Ammon's horn (tissue), 1 donor: ENCODE measurements around the gene LRRC8E.
"Not testable (repeated sequence)": the region's sequence is repeated elsewhere in the genome, so short reads cannot be mapped to it uniquely, and the experiment has no call there.

Experiments
- DNase-seq: peaks from one replicate; pipeline ENCODE4 v3.0.0-alpha.2; 2016; ENCODE audit warnings: low spot score

The LRRC8E gene

DNA sequence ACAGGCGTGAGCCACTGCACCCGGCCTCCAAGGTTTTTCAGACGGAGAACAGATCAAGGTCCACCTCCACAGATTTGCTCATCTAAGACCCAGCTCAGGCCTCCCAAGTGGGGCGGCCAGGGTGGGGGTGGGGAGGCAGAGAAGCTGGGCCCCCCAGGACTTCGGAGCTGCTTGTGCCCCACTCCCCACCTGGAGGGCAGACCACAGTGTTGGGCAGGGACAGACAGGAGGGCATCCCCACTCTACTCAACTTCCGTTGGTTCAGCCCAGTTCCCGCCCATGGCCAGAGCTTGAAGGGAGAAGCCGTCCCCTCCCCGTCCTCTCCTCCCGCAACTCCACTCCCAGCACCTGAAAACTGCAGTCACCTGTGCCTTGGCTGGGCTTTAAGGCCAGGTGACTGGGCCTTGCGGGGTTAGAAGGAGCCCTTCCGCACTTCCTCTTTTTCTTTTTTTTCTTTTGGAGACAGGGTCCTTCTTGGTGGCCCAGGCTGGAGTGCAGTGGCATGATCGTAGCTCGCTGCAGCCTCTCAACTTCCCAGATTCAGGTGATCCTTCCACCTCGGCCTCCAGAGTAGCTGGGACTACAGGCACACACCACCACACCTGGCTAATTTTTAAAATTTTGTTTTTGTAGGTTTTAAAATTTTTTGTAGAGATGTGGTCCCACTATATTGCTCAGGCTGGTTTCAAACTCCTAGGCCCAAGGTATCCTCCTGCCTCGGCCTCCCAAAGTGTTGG lies 734 bp upstream of the LRRC8E start:
- no peak for DNase-seq

DNA sequence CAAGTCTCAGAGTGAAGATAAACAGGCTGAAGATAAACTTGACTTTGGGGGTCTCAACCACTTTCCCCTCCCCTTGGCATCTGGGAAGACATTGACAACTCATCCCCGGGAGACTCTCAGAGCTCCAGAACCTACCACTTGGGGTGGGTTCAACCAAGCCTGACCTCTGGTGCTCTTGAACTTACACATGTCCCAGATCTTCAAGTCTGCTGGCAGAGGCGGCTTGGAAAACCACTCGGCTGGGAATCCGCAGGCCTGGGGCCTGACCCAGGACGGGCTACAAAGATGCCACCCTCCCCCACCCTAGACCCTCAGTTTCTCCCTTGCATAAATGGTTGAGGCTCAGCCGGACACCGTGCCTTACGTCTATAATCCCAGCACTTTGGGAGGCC lies 512 bp downstream of the LRRC8E start:
- no peak for DNase-seq

DNA sequence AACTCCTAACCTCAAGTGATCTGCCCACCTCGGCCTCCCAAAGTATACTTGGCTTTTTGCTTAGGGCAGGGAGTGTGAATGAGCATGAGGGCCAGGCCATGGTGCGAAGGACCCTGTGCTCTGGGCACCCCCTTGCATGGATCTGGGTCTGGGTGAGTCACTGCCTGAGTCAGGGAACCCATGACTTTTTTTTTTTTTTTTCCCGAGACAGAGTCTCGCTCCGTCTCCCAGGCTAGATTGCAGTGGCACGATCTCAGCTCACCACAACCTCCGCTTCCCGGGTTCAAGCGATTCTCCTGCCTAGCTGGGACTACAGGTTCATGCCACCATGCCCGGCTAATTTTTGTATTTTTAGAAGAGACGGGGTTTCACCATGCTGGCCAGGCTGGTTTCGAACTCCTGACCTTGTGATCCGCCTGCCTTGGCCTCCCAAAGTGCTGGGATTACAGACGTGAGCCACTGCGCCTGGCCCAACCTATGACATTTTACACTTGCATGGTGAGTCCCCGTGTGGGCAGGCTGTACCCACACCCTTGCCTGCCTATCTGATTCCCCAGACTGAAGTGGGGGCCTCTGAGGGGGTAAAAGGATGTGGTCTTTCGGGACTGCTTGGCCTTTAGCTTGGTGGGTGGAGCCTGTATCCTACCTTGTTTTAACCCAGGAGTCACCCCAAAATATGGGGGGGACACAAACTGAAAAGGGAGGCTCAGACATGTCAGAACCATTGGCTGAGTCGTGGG lies 5.2 kb downstream of the LRRC8E start:
- DNase-seq, result not testable (repeated sequence)

DNA sequence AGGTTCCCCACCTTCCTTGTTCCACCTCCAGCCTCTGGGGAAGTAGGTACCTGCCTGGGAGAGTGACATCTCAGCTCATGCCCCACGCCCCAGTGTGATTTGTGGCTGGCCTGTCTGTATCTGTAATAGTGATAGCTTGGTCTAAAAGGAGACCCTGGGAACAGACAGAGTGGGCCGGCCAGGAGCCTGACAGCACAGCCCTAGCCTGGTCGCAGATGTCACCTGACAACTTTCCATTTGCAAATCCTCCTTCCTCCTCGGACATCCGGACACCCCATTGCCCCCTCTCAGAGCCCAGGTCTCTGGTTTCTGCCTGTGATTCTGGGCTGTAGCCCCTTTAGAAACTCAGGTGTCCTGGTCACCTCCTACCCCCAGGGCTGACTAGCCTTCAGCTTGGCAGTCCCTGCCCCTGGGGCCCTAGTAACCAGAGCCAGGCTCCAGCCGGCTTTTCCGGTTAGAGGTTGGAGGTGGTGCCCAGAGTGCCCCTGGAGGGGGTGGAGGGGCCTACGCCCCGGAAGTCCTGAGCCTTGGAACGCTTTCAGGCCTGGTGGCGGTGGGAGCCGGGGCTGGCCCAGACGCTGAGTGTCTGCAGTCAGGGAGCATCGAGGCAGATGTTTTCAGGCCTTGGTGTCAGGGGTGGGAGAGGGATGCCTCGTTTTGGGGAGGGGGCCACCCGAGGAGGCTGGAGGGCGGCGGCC lies 6.5 kb downstream of the LRRC8E start:
- no peak for DNase-seq

DNA sequence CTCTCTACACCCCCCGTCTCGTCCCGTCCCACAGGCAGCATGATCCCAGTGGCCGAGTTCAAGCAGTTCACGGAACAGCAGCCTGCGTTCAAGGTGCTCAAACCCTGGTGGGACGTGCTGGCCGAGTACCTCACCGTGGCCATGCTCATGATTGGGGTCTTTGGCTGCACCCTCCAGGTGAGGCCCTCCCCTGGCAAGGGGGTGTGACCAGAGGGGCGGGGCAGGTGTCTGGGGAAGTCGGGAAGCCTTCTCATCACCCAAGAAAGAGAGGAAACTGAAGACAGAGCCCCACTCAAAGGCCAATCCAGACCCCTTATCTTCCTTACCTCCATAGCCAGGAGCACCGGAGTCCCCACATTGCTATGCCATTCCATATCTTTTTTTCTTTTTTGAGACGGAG lies 7.3 kb downstream of the LRRC8E start:
- DNase-seq, result no peak

DNA sequence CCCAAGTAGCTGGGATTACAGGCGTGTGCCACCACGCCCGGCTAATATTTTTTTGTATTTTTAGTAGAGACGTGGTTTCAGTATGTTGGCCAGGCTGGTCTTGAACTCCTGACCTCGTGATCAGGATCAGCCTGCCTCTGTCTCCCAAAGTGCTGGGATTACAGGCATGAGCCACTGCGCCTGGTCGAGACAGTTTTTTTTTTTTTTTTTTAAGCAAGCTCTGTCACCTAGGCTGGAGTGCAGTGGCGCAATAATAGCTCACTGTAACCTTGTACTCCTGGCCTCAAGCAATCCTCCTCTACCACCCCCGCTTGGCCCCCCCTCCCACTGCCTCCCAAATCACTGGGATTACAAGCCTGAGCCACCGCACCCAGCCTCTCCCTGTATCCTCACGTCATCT lies 9.0 kb downstream of the LRRC8E start:
- no peak for DNase-seq

DNA sequence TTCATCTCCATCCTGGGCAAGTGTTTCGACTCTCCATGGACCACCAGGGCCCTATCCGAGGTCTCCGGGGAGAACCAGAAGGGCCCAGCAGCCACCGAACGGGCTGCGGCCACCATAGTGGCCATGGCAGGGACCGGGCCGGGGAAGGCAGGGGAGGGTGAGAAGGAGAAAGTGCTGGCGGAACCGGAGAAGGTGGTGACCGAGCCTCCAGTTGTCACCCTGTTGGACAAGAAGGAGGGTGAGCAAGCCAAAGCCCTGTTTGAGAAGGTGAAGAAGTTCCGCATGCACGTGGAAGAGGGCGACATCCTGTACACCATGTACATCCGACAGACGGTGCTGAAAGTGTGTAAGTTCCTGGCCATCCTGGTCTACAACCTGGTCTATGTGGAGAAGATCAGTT lies 10.7 kb downstream of the LRRC8E start:
- DNase-seq, result no peak

DNA sequence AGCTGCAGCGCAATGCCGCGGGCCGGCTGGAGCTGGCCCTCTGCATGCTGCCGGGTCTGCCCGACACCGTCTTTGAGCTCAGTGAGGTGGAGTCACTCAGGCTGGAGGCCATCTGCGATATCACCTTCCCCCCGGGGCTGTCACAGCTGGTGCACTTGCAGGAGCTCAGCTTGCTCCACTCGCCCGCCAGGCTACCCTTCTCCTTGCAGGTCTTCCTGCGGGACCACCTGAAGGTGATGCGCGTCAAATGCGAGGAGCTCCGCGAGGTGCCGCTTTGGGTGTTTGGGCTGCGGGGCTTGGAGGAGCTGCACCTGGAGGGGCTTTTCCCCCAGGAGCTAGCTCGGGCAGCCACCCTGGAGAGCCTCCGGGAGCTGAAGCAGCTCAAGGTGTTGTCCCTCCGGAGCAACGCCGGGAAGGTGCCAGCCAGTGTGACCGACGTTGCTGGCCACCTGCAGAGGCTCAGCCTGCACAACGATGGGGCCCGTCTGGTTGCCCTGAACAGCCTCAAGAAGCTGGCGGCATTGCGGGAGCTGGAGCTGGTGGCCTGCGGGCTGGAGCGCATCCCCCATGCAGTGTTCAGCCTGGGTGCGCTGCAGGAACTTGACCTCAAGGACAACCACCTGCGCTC lies 11.6 kb downstream of the LRRC8E start:
- no peak for DNase-seq

DNA sequence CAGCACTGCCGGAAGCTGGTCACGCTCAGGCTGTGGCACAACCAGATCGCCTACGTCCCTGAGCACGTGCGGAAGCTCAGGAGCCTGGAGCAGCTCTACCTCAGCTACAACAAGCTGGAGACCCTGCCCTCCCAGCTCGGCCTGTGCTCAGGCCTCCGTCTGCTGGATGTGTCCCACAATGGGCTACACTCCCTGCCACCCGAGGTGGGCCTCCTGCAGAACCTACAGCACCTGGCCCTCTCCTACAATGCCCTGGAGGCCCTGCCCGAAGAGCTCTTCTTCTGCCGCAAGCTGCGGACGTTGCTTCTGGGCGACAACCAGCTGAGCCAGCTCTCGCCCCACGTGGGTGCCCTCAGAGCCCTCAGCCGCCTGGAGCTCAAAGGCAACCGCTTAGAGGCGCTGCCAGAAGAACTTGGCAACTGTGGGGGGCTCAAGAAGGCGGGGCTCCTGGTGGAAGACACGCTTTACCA lies 12.1 kb downstream of the LRRC8E start:
- no peak for DNase-seq

DNA sequence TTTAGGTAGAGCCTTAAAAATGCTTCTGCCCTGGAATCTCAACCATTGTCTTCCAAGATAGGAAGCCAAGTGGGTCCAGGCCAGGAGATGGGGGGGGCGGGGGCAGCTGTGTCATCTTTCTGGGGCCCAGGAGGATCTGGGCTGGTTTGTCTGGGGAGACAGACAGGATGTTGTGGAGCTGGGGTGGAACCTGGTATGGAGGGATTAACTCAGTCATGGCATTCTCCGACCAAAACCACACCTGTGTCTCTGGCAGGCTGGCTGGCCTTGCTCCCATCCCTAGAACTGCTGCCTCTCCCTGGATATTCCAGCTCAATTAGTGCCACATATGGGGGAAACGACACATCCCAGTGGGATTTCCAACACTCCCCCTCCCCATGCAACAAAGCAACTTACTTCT lies 12.6 kb downstream of the LRRC8E start:
- DNase-seq, result no peak

DNA sequence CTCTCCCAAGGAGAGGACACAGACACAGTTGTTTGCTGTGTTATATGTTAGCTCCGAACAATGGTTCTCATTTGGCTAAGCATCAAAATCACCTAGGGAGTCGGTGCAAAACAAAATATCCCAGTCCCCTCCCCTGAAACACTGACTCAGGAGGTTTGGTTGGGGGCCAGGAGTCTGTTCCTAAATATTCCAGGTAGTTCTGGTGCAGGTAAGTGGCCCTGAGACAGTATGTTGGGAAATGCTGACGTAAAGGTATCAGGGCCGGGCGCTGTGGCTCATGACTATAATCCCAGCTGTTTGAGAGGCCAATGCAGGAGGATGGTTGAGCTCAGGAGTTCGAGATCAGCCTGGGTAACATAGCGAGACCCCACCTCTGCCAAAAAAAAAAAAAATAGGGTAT lies 13.0 kb downstream of the LRRC8E start:
- no peak for DNase-seq

DNA sequence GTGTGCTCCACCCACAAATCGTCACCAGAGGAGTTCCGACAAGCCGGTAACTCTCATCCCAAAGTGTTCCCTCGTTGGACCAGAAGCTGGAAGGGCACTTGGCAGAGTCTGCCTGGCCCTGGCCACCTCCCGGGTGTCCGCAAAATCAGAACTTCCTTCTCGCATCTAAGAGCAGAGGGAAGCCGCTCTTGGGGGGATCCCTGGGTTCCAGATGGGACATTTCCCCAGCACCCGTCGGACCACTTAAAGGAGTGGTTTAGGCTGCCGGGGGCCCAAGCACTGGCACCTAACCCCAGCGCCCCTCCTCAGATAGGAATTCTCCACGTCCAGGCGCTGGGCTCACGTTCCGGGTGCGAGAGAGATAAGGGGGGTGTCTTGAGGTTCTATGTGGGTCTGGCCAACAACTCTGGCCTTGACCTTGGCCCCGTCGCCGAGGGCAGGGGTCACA lies 14.5 kb downstream of the LRRC8E start:
- DNase-seq, result no peak

DNA sequence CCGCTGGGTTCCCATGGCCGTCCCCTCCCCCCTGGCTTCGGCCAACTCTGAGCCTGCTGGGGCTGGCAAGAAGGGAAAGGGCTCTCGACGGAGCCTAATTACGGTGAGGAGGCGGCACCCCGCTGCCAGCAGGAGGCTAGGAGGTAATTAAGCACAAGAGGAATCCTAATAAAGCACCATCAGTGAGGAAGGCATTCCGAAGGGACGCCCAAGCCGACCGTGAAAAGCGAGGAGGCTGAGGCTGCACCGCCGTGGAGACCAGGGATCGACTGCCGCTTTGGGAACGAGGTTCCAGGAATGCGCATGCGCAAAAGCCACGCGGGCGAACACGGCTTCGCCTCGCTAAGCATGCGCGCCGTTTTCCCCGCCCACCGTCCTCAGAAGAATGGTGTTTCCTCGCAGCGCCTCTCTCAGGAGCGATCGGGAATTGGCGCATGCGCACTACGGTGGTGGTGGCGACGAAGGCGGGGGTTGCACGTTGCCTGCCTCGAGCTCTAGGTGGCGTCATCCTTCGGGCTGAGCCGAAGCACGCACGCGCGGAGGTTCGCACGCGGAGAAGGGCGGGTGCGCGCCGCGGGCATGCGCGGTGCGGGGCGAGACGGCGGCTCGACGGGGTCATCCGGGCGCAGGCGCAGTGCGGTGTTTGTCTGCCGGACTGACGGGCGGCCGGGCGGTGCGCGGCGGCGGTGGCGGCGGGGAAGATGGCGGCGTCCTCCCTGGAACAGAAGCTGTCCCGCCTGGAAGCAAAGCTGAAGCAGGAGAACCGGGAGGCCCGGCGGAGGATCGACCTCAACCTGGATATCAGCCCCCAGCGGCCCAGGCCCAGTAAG lies 15.1 kb downstream of the LRRC8E start, which contains the start of gene MAP2K7:
MAP2K7 (plus strand) TSS at position 634 of the 830 bp plus-strand sequence; CDS start at position 702, 68 bp downstream.
- DNase-seq, result peak; percentile 99

DNA sequence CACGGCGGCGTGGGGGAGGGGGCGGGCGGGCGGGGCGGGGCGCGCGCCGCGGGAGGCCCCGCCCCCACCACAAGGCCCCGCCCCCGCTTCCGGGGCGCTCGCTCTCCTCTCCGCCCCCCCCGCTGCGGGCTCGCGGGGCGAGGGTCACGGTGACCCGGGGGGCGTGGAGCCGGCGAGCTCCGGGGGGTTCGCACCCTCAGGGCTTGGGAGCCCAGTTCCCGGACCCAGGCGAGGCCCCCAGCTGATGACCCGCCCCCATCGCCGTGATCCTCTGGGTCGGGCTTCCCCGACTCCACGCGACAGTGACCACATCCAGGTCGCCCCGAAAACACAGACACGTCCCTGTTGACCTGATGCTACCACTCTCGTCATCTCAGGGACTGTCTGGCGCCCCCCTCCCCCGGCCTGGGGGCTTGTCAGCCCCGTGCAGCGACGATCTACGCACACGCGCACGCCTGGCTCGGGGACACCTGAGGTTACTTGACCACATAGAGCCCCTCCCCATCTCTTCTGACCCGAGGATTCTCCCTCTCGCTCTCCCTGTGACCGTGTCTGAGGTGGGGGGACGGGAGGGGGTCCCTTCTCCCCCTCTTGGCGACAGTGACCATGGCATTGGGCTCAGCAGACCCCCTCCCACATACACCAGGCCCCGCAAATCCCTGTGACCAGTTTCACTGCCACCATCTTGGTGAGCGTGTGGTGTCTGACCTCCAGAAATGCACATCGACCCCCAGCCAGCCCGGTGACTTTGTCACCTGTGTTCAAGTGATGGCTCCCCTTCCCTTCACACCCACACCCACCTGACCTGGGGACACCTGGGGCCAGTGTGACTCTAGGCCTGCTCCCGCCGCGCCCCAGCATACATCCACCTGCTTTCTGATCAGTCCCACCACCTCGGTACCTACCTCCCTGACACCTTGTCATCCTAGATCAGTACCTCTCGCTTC lies 16.0 kb downstream of the LRRC8E start:
- DNase-seq, result no peak

DNA sequence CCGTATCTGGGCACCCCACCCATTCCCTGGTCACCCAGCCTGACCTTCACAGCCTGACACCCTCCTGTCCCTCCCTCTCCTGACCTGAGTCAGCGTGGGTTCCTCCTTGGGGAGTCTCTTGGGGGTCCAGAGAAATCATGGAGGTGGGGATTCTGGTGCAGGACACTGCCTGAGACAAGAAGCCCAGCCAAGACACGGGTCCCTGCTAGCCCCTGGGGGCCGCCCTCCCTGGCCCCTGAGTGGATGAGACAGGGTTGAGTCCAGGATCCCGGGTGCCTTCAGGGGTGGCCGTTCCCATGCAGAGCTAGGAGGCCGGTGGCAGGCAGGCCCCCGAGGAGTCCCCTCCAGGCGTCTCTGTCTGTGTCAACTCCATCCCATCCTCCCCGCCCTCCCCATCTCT lies 17.0 kb downstream of the LRRC8E start:
- DNase-seq, result no peak

DNA sequence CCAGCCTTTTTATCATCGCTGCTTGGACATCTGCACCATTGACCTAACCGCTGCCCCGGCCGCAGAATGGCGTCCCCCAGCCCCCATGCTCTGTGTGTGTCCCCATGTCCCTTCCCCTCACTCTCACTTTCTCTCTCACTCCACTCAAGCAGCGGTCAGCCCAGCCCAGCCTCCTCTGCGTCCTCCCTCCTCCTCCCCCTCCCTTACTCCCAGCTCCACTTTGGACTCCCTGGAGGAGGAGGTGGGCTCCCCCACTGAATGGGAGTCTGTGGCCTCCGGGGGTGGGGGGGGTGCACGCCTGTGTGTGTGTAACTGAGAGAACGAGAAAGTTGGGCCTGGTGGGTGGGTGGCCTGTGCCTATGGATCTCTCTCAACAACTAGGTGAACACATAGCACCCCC lies 17.5 kb downstream of the LRRC8E start:
- DNase-seq, result no peak

DNA sequence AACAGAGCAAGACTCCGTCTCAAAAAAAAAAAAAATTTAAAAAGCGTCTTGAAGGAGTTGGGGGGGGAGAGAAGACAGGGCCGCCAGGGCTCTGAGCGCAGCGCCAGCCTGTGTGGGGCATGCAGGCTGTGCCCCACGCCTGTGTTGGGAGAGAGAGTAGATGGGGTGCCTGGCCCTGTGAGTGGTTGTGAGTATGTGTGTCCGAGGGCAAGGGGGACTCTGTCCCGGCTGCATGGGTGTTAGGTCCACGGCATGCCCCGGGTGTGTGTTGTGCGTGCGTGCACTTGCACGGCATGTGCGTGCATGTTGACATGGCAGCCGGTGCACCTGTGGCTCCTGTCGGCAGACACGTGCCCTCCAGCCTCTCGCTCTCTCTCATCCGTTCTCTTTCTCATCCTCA lies 18.8 kb downstream of the LRRC8E start:
- DNase-seq, result no peak

DNA sequence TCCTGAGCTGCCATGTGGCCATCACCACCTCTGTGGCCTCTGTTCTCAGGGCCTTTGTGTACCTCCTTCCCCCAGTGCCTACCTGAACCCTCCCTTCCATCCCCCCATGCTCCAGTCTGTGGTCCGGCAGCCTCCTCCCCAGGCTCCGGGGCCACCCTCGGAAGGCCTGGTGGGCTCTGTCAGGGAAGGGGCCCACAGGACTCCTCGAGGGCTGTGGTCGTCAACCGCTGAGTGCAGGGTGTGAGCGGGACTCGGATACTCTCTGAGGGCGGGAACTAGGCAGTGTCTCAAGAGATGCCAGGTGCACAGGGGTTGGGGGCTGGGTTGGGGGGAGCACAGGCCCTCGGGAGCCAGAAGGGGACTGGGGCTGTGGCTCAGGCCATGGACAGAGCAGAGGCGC lies 19.2 kb downstream of the LRRC8E start:
- DNase-seq, result no peak

DNA sequence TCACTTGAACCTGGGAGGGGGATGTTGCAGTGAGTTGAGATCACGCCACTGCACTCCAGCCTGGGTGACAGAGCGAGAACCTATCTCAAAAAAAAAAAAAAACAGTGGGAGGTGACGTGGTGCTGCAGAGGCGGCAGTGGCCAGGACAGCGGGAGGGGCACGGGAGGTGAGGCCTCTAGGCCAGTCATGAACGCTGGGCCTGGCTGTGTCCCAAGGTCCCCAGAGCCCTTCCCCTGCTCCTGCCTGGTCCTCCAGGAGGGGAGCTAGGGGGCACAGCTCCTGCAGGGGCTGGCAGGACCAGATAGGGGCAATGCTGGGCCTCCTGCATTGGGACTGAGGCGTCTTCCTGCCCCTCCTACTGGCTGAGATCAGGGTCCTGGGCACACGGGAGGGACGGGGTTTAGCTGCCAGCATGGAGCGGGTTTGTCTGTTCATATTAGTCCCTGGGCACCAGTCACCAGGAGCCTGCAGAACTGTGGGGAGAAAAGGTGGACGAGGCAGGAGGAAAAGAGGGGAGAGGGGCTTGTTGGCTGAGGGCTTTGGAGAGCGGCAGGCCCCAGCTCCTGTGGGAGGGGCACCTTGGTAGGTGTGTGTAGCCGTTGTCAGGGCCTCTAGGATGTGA lies 19.9 kb downstream of the LRRC8E start:
- no peak for DNase-seq
